Measurements from ENCODE around the gene ROS1.

The ROS1 gene

GRCh38 chr6:117440706-117441525 is 15.2 kb upstream of the ROS1 start:
- no peak for DNase-seq

- no peak for DNase-seq
These were observed 6.5 kb upstream of the ROS1 start for GRCh38 chr6:117432273-117432672.

- no peak for DNase-seq
These were observed 2.0 kb downstream of the ROS1 start for GRCh38 chr6:117423754-117424153.

GRCh38 chr6:117418320-117418719 is 7.4 kb downstream of the ROS1 start:
- DNase-seq = no peak

- no peak for DNase-seq
These were observed 7.9 kb downstream of the ROS1 start for GRCh38 chr6:117417851-117418250.

GRCh38 chr6:117414770-117415169 is 11.0 kb downstream of the ROS1 start:
- no peak for DNase-seq

GRCh38 chr6:117411474-117411873 is 14.3 kb downstream of the ROS1 start:
- no peak for DNase-seq

- DNase-seq = no peak
These were observed 15.9 kb downstream of the ROS1 start for GRCh38 chr6:117409863-117410262.

GRCh38 chr6:117409420-117409819 is 16.3 kb downstream of the ROS1 start:
- DNase-seq = no peak

GRCh38 chr6:117404548-117404947 is 21.2 kb downstream of the ROS1 start:
- DNase-seq = no peak

- no peak for DNase-seq
These were observed 23.9 kb downstream of the ROS1 start for GRCh38 chr6:117401799-117402198.

- no peak for DNase-seq
These were observed 25.8 kb downstream of the ROS1 start for GRCh38 chr6:117399924-117400323.

GRCh38 chr6:117399126-117399525 is 26.6 kb downstream of the ROS1 start:
- DNase-seq = no peak

GRCh38 chr6:117397536-117398227 is 28.1 kb downstream of the ROS1 start:
- no peak for DNase-seq

- DNase-seq = no peak
These were observed 29.5 kb downstream of the ROS1 start for GRCh38 chr6:117396228-117396627.

GRCh38 chr6:117395164-117395563 is 30.6 kb downstream of the ROS1 start:
- no peak for DNase-seq

- DNase-seq = no peak
These were observed 32.7 kb downstream of the ROS1 start for GRCh38 chr6:117393045-117393444.

- no peak for DNase-seq
These were observed 33.7 kb downstream of the ROS1 start for GRCh38 chr6:117391874-117392583.

- DNase-seq = no peak
These were observed 36.3 kb downstream of the ROS1 start for GRCh38 chr6:117389227-117390057.

- no peak for DNase-seq
These were observed 38.2 kb downstream of the ROS1 start for GRCh38 chr6:117387454-117387974.

- DNase-seq = no peak
These were observed 41.1 kb downstream of the ROS1 start for GRCh38 chr6:117384659-117385058.

- no peak for DNase-seq
These were observed 44.0 kb downstream of the ROS1 start for GRCh38 chr6:117381749-117382148.

- no peak for DNase-seq
These were observed 45.4 kb downstream of the ROS1 start for GRCh38 chr6:117380298-117380697.
